ENCODE results near the gene DLK2. TPM values are rescaled to one million over a fixed set of nuclear protein-coding genes. Genes with fewer than 3 reads are reported as not detected.
A peak's percentile ranks its signal among the peaks of the same experiment; 100 is the strongest.

DLK2 gene
- total and polyA plus RNA-seq, 2 of the 13 experiments (the other 11 are each of a cell fraction or from before 2014, with no cell fraction given) = 1.2 to 3.8 TPM

- TF ChIP-seq TIGD3 (CRISPR knock-in tag; IDR thresholded peaks at IDR 0.05; ENCODE audit: borderline replicate concordance) (no peak), CBX1 (IDR thresholded peaks at IDR 0.05; ENCODE audit: low read depth) (no peak), ZFP90 (CRISPR knock-in tag; IDR thresholded peaks at IDR 0.05; ENCODE audit: borderline replicate concordance) (no peak), MXI1 (IDR thresholded peaks at IDR 0.05; ENCODE audit: borderline replicate concordance, low read depth, low read length) (peak; percentile 36; the same call in 1 of the 3 replicates), ZMYM4 (CRISPR knock-in tag; IDR thresholded peaks at IDR 0.05) (no peak; the same call in 1 of the 2 replicates), ZNF775 (CRISPR knock-in tag; IDR thresholded peaks at IDR 0.05; ENCODE audit: borderline replicate concordance) (no peak), ZSCAN21 (CRISPR knock-in tag; IDR thresholded peaks at IDR 0.05; ENCODE audit: borderline replicate concordance) (no peak; the same call in 1 of the 2 replicates), FOSL1 (CRISPR knock-in tag; IDR thresholded peaks at IDR 0.05; ENCODE audit: borderline replicate concordance) (no peak), TRIM24 (CRISPR knock-in tag; IDR thresholded peaks at IDR 0.05) (no peak), ATF2 (CRISPR knock-in tag; IDR thresholded peaks at IDR 0.05) (no peak), ZNF180 (CRISPR knock-in tag; IDR thresholded peaks at IDR 0.05; ENCODE audit: borderline replicate concordance, low read depth) (no peak), ZNF280D (CRISPR knock-in tag; IDR thresholded peaks at IDR 0.05) (peak; percentile 79), MEIS2 (CRISPR knock-in tag; IDR thresholded peaks at IDR 0.05) (peak; percentile 14; the same call in 1 of the 2 replicates), ZKSCAN5 (CRISPR knock-in tag; IDR thresholded peaks at IDR 0.05) (no peak), SNAI1 (CRISPR knock-in tag; IDR thresholded peaks at IDR 0.05; ENCODE audit: borderline replicate concordance) (0 out of 2 replicates have a peak, but pooled peaks have one; percentile 27), TFE3 (CRISPR knock-in tag; IDR thresholded peaks at IDR 0.05) (no peak), ZNF260 (CRISPR knock-in tag; IDR thresholded peaks at IDR 0.05; ENCODE audit: borderline replicate concordance, low read depth) (no peak)
Measured at GRCh38 chr6:43454696-43455530, 435 bp downstream of the DLK2 start (continued).
